Smooth muscle cell (in vitro differentiated cells): ENCODE data around the gene MTOR. TPM values are rescaled to one million over a fixed set of nuclear protein-coding genes. Genes with fewer than 3 reads are reported as not detected.

Experiments
- DNase-seq: peaks from one replicate; lab custom pipeline; 2025; ENCODE audit not compliant: unreplicated experiment; lab: John Stamatoyannopoulos, UW
- H2AFZ ChIP-seq: fragments of 200-600 bp; sonication (generic); 2 replicates; pipeline ENCODE4 v1.6.0; 2016; ENCODE audit warnings: antibody characterized with exemption, low read depth, mild to moderate bottlenecking
- H3F3A ChIP-seq: fragments of 200-600 bp; sonication (generic); 2 replicates; pipeline ENCODE4 v1.6.0; 2017; ENCODE audit warnings: antibody characterized with exemption, low read depth
- H3K27ac ChIP-seq: fragments of 200-600 bp; sonication (generic); 2 replicates; pipeline ENCODE4 v1.5.1; 2016; ENCODE audit warnings: low read depth, mild to moderate bottlenecking
- H3K27me3 ChIP-seq: fragments of 200-600 bp; sonication (generic); 2 replicates; pipeline ENCODE4 v1.6.1; 2016; ENCODE audit warnings: low read depth, mild to moderate bottlenecking
- H3K36me3 ChIP-seq: fragments of 200-600 bp; sonication (generic); 2 replicates; pipeline ENCODE4 v1.5.1; 2016; ENCODE audit warnings: low read depth
- H3K4me1 ChIP-seq: fragments of 200-600 bp; sonication (generic); 2 replicates; pipeline ENCODE4 v1.5.1; 2016; ENCODE audit warnings: low read depth
- H3K4me2 ChIP-seq: fragments of 200-600 bp; sonication (generic); 2 replicates; pipeline ENCODE4 v1.6.0; 2016; ENCODE audit warnings: mild to moderate bottlenecking
- H3K4me3 ChIP-seq: fragments of 200-600 bp; sonication (generic); 2 replicates; pipeline ENCODE4 v1.5.1; 2016; ENCODE audit warnings: mild to moderate bottlenecking
- H3K79me2 ChIP-seq: fragments of 200-600 bp; sonication (generic); 2 replicates; pipeline ENCODE4 v1.6.0; 2016; ENCODE audit warnings: low read depth, mild to moderate bottlenecking
- H3K9ac ChIP-seq: fragments of 200-600 bp; sonication (generic); 2 replicates; pipeline ENCODE4 v1.6.0; 2016; ENCODE audit warnings: low read depth
- H3K9me3 ChIP-seq: fragments of 200-600 bp; sonication (generic); replicated peaks from 2 replicates; pipeline ENCODE4 v1.5.1; 2016; ENCODE audit warnings: low read depth
- H4K20me1 ChIP-seq: fragments of 200-600 bp; sonication (generic); 2 replicates; pipeline ENCODE4 v1.6.0; 2016; ENCODE audit warnings: low read depth
- WGBS: methylation state at CpG from one replicate; pipeline ENCODE4 v1.1.7; 2016; ENCODE audit warnings: low lambda C conversion rate; 5-methylcytosine and 5-hydroxymethylcytosine counted together
- polyA plus RNA-seq: library from polyadenylated mRNA; unstranded; fragments of >200 nt; fragmentation: Nextera tagmentation; extraction: Ambion mirVana; gene quantifications from 2 replicates; pipeline ENCODE4 v1.2.1, GENCODE V29; 2016
- total RNA-seq: library from RNA; depleted of rRNA; stranded (reverse); fragments of >200 nt; gene quantifications from 2 replicates; pipeline ENCODE4 v1.2.3, GENCODE V29; 2014
- TF ChIP-seq, protein P1 (sequence below): fragments of 200-600 bp; sonication (generic); IDR thresholded peaks from 2 replicates; pipeline ENCODE4 v1.5.1; 2017; ENCODE audit warnings: borderline replicate concordance, mild to moderate bottlenecking, antibody characterized with exemption; ENCODE audit not compliant: insufficient read depth, poor library complexity, severe bottlenecking

Gene MTOR
- total and polyA plus RNA-seq, 2 experiments from 2014 or later = 11.2 to 26.8 TPM

GRCh38 chr1:11188381-11188780 is 74.0 kb downstream of the MTOR start:
- no peak overlapping the region for H3K27ac ChIP-seq
- WGBS = 88% methylated on average over 1 of the region's 1 CpG
- no peaks in the 10 kb centered on the region for H3K27me3 ChIP-seq
- no peak overlapping the region for H3K4me2 ChIP-seq
- H3K9me3 ChIP-seq = no peaks in the 10 kb centered on the region
- no peak for DNase-seq
- TF ChIP-seq, protein P1, sequence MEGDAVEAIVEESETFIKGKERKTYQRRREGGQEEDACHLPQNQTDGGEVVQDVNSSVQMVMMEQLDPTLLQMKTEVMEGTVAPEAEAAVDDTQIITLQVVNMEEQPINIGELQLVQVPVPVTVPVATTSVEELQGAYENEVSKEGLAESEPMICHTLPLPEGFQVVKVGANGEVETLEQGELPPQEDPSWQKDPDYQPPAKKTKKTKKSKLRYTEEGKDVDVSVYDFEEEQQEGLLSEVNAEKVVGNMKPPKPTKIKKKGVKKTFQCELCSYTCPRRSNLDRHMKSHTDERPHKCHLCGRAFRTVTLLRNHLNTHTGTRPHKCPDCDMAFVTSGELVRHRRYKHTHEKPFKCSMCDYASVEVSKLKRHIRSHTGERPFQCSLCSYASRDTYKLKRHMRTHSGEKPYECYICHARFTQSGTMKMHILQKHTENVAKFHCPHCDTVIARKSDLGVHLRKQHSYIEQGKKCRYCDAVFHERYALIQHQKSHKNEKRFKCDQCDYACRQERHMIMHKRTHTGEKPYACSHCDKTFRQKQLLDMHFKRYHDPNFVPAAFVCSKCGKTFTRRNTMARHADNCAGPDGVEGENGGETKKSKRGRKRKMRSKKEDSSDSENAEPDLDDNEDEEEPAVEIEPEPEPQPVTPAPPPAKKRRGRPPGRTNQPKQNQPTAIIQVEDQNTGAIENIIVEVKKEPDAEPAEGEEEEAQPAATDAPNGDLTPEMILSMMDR = no peak
- no peaks in the 10 kb centered on the region for H3K36me3 ChIP-seq
- H3K4me1 ChIP-seq = no peaks in the 10 kb centered on the region
- H3K9ac ChIP-seq = no peak overlapping the region
- H3K4me3 ChIP-seq = no peak overlapping the region
- no peaks in the 10 kb centered on the region for H3K79me2 ChIP-seq
- H3F3A ChIP-seq = no peaks in the 10 kb centered on the region
- no peak overlapping the region for H2AFZ ChIP-seq
- H4K20me1 ChIP-seq = peaks cover 65% of the 10 kb centered on the region

DNA sequence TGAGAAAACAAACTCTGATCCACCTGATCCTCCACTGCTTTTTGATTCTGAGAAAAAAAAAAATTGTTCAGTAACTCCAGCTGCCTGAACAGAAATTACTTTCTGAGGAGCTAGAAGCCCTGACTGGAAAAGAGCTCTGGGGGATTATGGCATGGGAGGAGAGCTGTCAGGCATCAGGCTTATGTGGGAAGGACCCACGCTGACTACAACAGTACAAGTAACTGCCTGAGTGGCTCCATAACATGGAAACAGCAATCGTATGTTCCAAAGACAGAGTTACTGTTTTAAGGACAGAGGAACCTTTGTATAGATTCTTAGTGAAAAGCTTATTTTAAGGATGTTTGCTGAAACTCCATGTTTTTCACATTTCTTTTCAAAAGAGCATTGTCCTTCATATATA is 74.4 kb downstream of the MTOR start:
- Histone ChIP-seq H3F3A (no peaks in the 10 kb centered on the region), H2AFZ (no peak overlapping the region), H3K27me3 (no peaks in the 10 kb centered on the region), H3K4me2 (no peak overlapping the region), H3K79me2 (no peaks in the 10 kb centered on the region), H3K9me3 (no peaks in the 10 kb centered on the region), H3K4me1 (no peaks in the 10 kb centered on the region), H4K20me1 (peaks cover 65% of the 10 kb centered on the region), H3K4me3 (no peak overlapping the region), H3K27ac (no peak overlapping the region), H3K9ac (no peak overlapping the region), H3K36me3 (no peaks in the 10 kb centered on the region)
- 38% methylated on average over 2 of the region's 2 CpGs for WGBS
- TF ChIP-seq, protein P1 = no peak
- no peak for DNase-seq

- WGBS = 94% methylated on average over 2 of the region's 2 CpGs
- Histone ChIP-seq H3F3A (no peaks in the 10 kb centered on the region), H3K79me2 (no peaks in the 10 kb centered on the region), H3K4me1 (no peaks in the 10 kb centered on the region), H3K9me3 (no peaks in the 10 kb centered on the region), H2AFZ (no peak overlapping the region), H3K4me2 (no peak overlapping the region), H3K27me3 (no peaks in the 10 kb centered on the region), H3K36me3 (no peaks in the 10 kb centered on the region), H3K4me3 (no peak overlapping the region), H3K9ac (no peak overlapping the region), H4K20me1 (peaks cover 64% of the 10 kb centered on the region), H3K27ac (no peak overlapping the region)
- TF ChIP-seq, protein P1 = no peak
- no peak for DNase-seq
Observed at GRCh38 chr1:11187494-11187893, 74.9 kb downstream of the MTOR start.

- no peak overlapping the region for H3K4me2 ChIP-seq
- H3K4me3 ChIP-seq = no peak overlapping the region
- H3K27me3 ChIP-seq = no peaks in the 10 kb centered on the region
- WGBS = 98% methylated on average over 3 of the region's 3 CpGs
- no peaks in the 10 kb centered on the region for H3F3A ChIP-seq
- H2AFZ ChIP-seq = no peak overlapping the region
- H3K4me1 ChIP-seq = no peaks in the 10 kb centered on the region
- no peaks in the 10 kb centered on the region for H3K79me2 ChIP-seq
- no peak overlapping the region for H3K9ac ChIP-seq
- H3K9me3 ChIP-seq = no peaks in the 10 kb centered on the region
- H3K27ac ChIP-seq = no peak overlapping the region
- peaks cover 60% of the 10 kb centered on the region for H4K20me1 ChIP-seq
- no peak for DNase-seq
- no peaks in the 10 kb centered on the region for H3K36me3 ChIP-seq
- TF ChIP-seq, protein P1 = no peak
Observed at GRCh38 chr1:11187000-11187399, 75.4 kb downstream of the MTOR start.
